GM18526 (cell line): ENCODE results near the gene IQCH.

Experiments
- POLR2A ChIP-seq: IDR thresholded peaks from 3 replicates; pipeline ENCODE4 v1.6.1; 2011; ENCODE audit not compliant: insufficient read length; ENCODE audit errors: extremely low read depth

IQCH gene

GRCh38 chr15:67531379-67531914 is 276.9 kb downstream of the IQCH start:
- no peak for TF ChIP-seq POLR2A

- TF ChIP-seq POLR2A, result no peak
Observed at GRCh38 chr15:67533873-67534272, 279.3 kb downstream of the IQCH start.

GRCh38 chr15:67534360-67534759 is 279.8 kb downstream of the IQCH start:
- no peak for TF ChIP-seq POLR2A

- no peak for TF ChIP-seq POLR2A
Observed at GRCh38 chr15:67537771-67538170, 283.2 kb downstream of the IQCH start.

- TF ChIP-seq POLR2A, result peak; percentile 71
Observed at GRCh38 chr15:67542420-67543347, 288.1 kb downstream of the IQCH start, which contains the start of gene MAP2K5. TSS of gene MAP2K5 (plus strand) at chr15:67542703. CDS start at chr15:67543336, 633 bp downstream.

GRCh38 chr15:67543348-67543718 is 288.7 kb downstream of the IQCH start:
- no peak for TF ChIP-seq POLR2A

- TF ChIP-seq POLR2A, result no peak
Observed at GRCh38 chr15:67544475-67544874, 289.9 kb downstream of the IQCH start.

- TF ChIP-seq POLR2A, result no peak
Observed at GRCh38 chr15:67545864-67546263, 291.3 kb downstream of the IQCH start.

- TF ChIP-seq POLR2A, result no peak
Observed at GRCh38 chr15:67547064-67547463, 292.5 kb downstream of the IQCH start.

- no peak for TF ChIP-seq POLR2A
Observed at GRCh38 chr15:67547836-67548235, 293.2 kb downstream of the IQCH start.

- TF ChIP-seq POLR2A, result no peak
Observed at GRCh38 chr15:67548236-67548852, 293.8 kb downstream of the IQCH start.

- no peak for TF ChIP-seq POLR2A
Observed at GRCh38 chr15:67548862-67549651, 294.5 kb downstream of the IQCH start.

- no peak for TF ChIP-seq POLR2A
Observed at GRCh38 chr15:67549736-67550135, 295.1 kb downstream of the IQCH start.

GRCh38 chr15:67550522-67550921 is 295.9 kb downstream of the IQCH start:
- no peak for TF ChIP-seq POLR2A

GRCh38 chr15:67551207-67551743 is 296.7 kb downstream of the IQCH start:
- no peak for TF ChIP-seq POLR2A
